ENCODE data around the gene DOCK11. TPM values are rescaled to one million over a fixed set of nuclear protein-coding genes. Genes with fewer than 3 reads are reported as not detected.

DOCK11 gene
- total and polyA plus RNA-seq, 11 donors = 1.8 to 26.3 (median 2.9) TPM

DNA sequence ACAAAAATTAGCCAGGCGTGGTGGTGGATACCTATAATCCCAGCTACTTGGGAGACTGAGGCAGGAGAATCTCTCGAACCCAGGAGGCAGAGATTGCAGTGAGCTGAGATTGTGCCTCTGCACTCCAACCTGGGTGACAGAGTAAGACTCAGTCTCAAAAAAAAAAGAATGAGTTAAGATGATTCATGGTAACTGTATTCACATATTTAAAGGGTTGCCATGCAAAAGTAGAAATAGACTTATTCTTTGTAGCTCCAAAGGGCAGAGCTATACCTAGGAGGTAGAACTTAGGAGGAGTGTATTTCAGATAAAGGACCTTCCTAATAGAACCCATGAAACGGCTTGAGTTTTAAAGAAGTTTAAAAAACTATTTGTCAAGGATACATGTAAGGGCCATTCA, 127.4 kb downstream of the DOCK11 start:
- Histone ChIP-seq H3K36me3 (peaks cover 0 to 13% (median 0%) of the 10 kb centered on the region in 9 donors), H3K27ac (no peak overlapping the region), H3K9me3 (no peaks in the 10 kb centered on the region), H3K4me1 (no peaks in the 10 kb centered on the region), H3K27me3 (peaks cover 0 to 3% (median 0%) of the 10 kb centered on the region in 9 donors), H3K4me3 (no peak overlapping the region)
- ATAC-seq = no peak
- TF ChIP-seq CTCF (IDR thresholded peaks at IDR 0.05) = no peak
- TF ChIP-seq POLR2A (IDR thresholded peaks at IDR 0.05) = no peak
- 83 to 97% (median 88%) methylated on average over 3 of the region's 3 CpGs for WGBS, 4 donors
- intact Hi-C loops (cut with DNase I) = no loop called here
- DNase-seq = no peak

DNA sequence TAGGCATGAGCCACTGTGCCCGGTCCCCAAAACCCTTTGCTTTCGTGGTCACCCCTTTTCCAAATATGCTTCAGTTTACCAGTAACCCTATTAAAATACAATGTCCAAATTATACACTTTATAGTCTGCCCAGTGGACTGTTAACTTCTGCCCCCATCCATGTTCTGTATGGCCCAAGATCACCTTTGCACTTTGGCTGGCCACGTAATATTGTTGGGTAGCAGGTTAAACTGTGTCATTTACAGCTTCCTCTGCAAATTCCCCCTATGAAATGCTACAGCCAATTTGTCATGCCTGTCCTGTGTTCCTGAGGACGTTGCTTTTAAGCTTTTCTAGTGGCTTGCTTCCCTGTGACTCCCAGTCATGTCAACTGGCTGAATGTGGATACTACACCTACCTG, 130.7 kb downstream of the DOCK11 start:
- intact Hi-C loops (cut with DNase I) = loop anchor here in 2 of 10 donors (5.0 kb wide), 2 partner anchors 181 to 186 kb away; no protein-coding TSS in a partner anchor
- H3K36me3 ChIP-seq = peaks cover 0 to 33% (median 0%) of the 10 kb centered on the region in 9 donors
- no peak overlapping the region for H3K27ac ChIP-seq
- TF ChIP-seq CTCF (IDR thresholded peaks at IDR 0.05) = no peak
- peaks cover 0 to 4% (median 0%) of the 10 kb centered on the region in 9 donors for H3K27me3 ChIP-seq
- H3K4me1 ChIP-seq = no peaks in the 10 kb centered on the region
- ATAC-seq = no peak
- DNase-seq = no peak
- H3K4me3 ChIP-seq = no peak overlapping the region
- 53 to 87% (median 73%) methylated on average over 4 of the region's 4 CpGs for WGBS, 4 donors
- H3K9me3 ChIP-seq = no peaks in the 10 kb centered on the region

DNA sequence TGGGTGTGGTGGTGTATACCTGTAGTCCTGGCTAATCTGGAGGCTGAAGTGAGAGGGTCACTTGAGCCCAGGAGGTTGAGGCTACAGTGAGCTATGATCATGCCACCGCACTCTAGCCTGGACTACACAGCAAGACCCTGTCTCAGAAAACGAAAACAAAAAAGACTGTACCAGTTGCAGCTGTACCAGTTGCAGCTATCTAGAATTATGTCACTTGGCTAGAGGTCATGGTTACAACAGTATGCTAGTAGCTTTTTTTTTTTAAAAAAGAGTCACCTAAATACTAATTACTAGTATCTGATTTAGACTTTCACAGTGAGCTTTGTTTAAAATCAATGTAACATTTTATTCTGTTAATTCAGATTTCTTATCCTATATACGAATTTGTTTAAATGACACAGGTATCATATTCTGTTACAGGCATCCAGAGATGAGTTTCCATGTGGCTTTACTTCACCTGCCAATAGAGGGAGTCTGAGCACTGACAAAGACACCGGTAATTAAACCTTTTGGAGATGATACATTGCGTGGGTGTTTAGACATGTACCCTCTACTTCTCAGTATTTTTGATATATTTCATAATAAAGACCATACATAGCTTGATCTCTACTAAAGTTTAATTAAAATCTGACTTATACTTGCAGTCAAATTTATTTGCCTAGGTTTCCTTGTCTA, 131.6 kb downstream of the DOCK11 start:
- Histone ChIP-seq H3K4me1 (no peaks in the 10 kb centered on the region), H3K9me3 (no peaks in the 10 kb centered on the region), H3K4me3 (no peak overlapping the region), H3K27me3 (peaks cover 0 to 4% (median 0%) of the 10 kb centered on the region in 9 donors), H3K36me3 (peaks cover 0 to 37% (median 0%) of the 10 kb centered on the region in 9 donors), H3K27ac (no peak overlapping the region)
- DNase-seq (no peak), ATAC-seq (no peak)
- 43 to 67% (median 51%) methylated on average over 5 of the region's 5 CpGs for WGBS, 4 donors
- intact Hi-C loops (cut with DNase I) = loop anchor here in 2 of 10 donors (5.0 kb wide), 2 partner anchors 180 to 185 kb away; no protein-coding TSS in a partner anchor
- TF ChIP-seq CTCF (IDR thresholded peaks at IDR 0.05) (peak in 4 of 12 donors; percentile 30 to 36 (median 34)), POLR2A (IDR thresholded peaks at IDR 0.05) (no peak)

GRCh38 chrX:118630848-118631247, 135.2 kb downstream of the DOCK11 start:
- DNase-seq = no peak
- no peak overlapping the region for H3K27ac ChIP-seq
- H3K36me3 ChIP-seq = peaks cover 0 to 37% (median 0%) of the 10 kb centered on the region in 9 donors
- H3K4me3 ChIP-seq = no peak overlapping the region
- intact Hi-C loops (cut with DNase I) = no loop called here
- peaks cover 0 to 4% (median 0%) of the 10 kb centered on the region in 9 donors for H3K27me3 ChIP-seq
- TF ChIP-seq CTCF (IDR thresholded peaks at IDR 0.05) = no peak
- TF ChIP-seq POLR2A (IDR thresholded peaks at IDR 0.05) = no peak
- H3K4me1 ChIP-seq = no peaks in the 10 kb centered on the region
- H3K9me3 ChIP-seq = no peaks in the 10 kb centered on the region
- peak in 1 of 4 donors; percentile 33 for ATAC-seq
- 79 to 83% (median 82%) methylated on average over 7 of the region's 7 CpGs for WGBS, 4 donors
